SK-N-SH (cell line): Measurements from ENCODE around the gene ACP6.

Source experiments
- CTCF ChIP-seq: fragments of 200-600 bp; sonication (generic); IDR thresholded peaks from 2 replicates; pipeline ENCODE4 v1.6.1; 2017; ENCODE audit warnings: antibody characterized with exemption, mild to moderate bottlenecking, moderate library complexity
- EZH2phosphoT487 ChIP-seq: fragments of 200-600 bp; sonication (generic); IDR thresholded peaks from 2 replicates; pipeline ENCODE4 v1.6.1; 2017; ENCODE audit warnings: low read depth, mixed run types, mild to moderate bottlenecking, antibody characterized with exemption, moderate library complexity, borderline replicate concordance
- GABPA ChIP-seq: IDR thresholded peaks from 2 replicates; pipeline ENCODE4 v1.4.0; 2012; ENCODE audit warnings: low read depth, mild to moderate bottlenecking
- POLR2AphosphoS5 ChIP-seq: IDR thresholded peaks from 2 replicates; pipeline ENCODE4 v1.6.1; 2012; ENCODE audit warnings: low read depth, low read length
- RAD21 ChIP-seq: IDR thresholded peaks from 2 replicates; pipeline ENCODE4 v1.6.1; 2012; ENCODE audit warnings: mild to moderate bottlenecking, low read length
- RCOR1 ChIP-seq: fragments of 150-350 bp; IDR thresholded peaks from 2 replicates; pipeline ENCODE4 v1.6.1; 2017; ENCODE audit warnings: antibody characterized with exemption, low read length
- RFX5 ChIP-seq: IDR thresholded peaks from 2 replicates; pipeline ENCODE4 v1.6.1; 2012; ENCODE audit warnings: mild to moderate bottlenecking, improper control_type of control experiment, low read length
- RXRA ChIP-seq: IDR thresholded peaks from 2 replicates; pipeline ENCODE4 v1.4.0; 2012; ENCODE audit warnings: low read depth, mild to moderate bottlenecking, borderline replicate concordance
- TAF1 ChIP-seq: IDR thresholded peaks from 2 replicates; pipeline ENCODE4 v1.6.1; 2012; ENCODE audit warnings: low read depth, mild to moderate bottlenecking, low read length, moderate library complexity, borderline replicate concordance
- TCF12 ChIP-seq: IDR thresholded peaks from 2 replicates; pipeline ENCODE4 v1.4.0; 2012
- TEAD4 ChIP-seq: IDR thresholded peaks from 2 replicates; pipeline ENCODE4 v1.4.0; 2012; ENCODE audit warnings: mild to moderate bottlenecking, borderline replicate concordance; ENCODE audit not compliant: insufficient read depth
- ZBTB33 ChIP-seq: IDR thresholded peaks from 2 replicates; pipeline ENCODE4 v1.4.0; 2012; ENCODE audit warnings: low read depth, borderline replicate concordance
- TF ChIP-seq, protein P1 (sequence below): IDR thresholded peaks from 2 replicates; pipeline ENCODE4 v1.4.0; 2012; ENCODE audit warnings: low read depth, borderline replicate concordance
- TF ChIP-seq, protein P2 (sequence below): IDR thresholded peaks from 2 replicates; pipeline ENCODE4 v1.4.0; 2012; ENCODE audit warnings: low read depth

DNA sequence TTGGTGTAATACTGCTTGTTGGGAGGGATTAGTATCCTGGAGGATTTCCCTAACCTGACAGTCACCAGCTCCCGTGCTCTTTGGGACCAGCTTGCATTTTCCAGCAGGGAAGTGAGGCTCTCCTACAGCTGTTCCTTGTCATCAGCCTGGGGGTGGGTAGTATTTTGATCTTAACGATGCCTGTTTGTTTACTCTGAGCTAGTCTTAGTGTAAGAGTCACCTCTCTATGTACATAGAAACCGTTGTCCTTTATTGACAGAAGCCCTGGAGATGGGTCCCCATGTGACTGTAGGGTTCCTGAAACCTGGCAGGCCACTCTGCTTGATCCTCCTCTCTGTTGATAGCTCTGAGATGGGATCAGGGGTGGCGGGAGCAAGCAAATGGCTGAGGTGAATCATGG is 58.0 kb downstream of the ACP6 start:
- TF ChIP-seq TAF1: no peak
- TF ChIP-seq CTCF: no peak
- no peak for TF ChIP-seq TEAD4
- no peak for TF ChIP-seq RAD21
- TF ChIP-seq, protein P1, sequence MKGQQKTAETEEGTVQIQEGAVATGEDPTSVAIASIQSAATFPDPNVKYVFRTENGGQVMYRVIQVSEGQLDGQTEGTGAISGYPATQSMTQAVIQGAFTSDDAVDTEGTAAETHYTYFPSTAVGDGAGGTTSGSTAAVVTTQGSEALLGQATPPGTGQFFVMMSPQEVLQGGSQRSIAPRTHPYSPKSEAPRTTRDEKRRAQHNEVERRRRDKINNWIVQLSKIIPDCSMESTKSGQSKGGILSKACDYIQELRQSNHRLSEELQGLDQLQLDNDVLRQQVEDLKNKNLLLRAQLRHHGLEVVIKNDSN: no peak
- no peak for TF ChIP-seq ZBTB33
- TF ChIP-seq RCOR1: no peak
- TF ChIP-seq, protein P2, sequence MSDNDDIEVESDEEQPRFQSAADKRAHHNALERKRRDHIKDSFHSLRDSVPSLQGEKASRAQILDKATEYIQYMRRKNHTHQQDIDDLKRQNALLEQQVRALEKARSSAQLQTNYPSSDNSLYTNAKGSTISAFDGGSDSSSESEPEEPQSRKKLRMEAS: no peak
- no peak for TF ChIP-seq RXRA
- TF ChIP-seq RFX5: no peak
- no peak for TF ChIP-seq POLR2AphosphoS5
- TF ChIP-seq TCF12: no peak
- TF ChIP-seq EZH2phosphoT487: no peak
- no peak for TF ChIP-seq GABPA
